ENCODE measurements around the gene TMEM182.

GRCh38 chr2:102782187-102782586 lies 20.4 kb downstream of the TMEM182 start:
- TF ChIP-seq, protein P1, sequence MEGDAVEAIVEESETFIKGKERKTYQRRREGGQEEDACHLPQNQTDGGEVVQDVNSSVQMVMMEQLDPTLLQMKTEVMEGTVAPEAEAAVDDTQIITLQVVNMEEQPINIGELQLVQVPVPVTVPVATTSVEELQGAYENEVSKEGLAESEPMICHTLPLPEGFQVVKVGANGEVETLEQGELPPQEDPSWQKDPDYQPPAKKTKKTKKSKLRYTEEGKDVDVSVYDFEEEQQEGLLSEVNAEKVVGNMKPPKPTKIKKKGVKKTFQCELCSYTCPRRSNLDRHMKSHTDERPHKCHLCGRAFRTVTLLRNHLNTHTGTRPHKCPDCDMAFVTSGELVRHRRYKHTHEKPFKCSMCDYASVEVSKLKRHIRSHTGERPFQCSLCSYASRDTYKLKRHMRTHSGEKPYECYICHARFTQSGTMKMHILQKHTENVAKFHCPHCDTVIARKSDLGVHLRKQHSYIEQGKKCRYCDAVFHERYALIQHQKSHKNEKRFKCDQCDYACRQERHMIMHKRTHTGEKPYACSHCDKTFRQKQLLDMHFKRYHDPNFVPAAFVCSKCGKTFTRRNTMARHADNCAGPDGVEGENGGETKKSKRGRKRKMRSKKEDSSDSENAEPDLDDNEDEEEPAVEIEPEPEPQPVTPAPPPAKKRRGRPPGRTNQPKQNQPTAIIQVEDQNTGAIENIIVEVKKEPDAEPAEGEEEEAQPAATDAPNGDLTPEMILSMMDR (conservative IDR thresholded peaks at IDR 0.05 in 1 of 2, IDR thresholded peaks at IDR 0.05 in 1 of 2; ENCODE audit: low read depth in 1 of 2, low read length in 2 of 2) = no peak
- no peak for TF ChIP-seq EZH2 (IDR thresholded peaks at IDR 0.05; ENCODE audit: low read length, missing control alignments)
